Activated T-helper 1 cell treated with Interleukin-2 at 50 U/mL for 16 hours (primary cell): Measurements from ENCODE around the gene TMEM50A.
"Not testable (repeated sequence)": the region's sequence is repeated elsewhere in the genome, so short reads cannot be mapped to it uniquely, and the experiment has no call there.

ENCODE experiments used
- DNase-seq: peaks from one replicate; pipeline ENCODE4 v3.0.0-alpha.2; 2020; ENCODE audit warnings: low read depth

Gene TMEM50A

DNA sequence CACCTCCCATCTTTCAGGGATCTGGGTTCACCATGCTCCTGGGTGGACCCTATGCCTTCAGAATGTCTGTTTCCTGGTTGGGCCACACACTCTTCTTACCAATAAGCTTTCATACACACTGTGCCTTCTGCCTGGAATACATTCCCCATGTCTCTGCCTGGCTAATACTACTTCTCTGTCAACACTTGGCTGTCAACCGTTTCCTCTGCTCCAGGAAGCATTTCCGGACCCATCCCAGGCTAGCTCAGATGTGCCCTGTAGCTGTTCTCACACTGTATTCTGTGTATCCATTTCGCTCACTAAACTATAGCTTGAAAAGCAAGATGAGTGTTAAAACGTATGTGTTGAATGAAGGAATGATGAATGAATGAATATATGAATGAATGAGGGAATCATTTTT lies 49.0 kb downstream of the TMEM50A start:
- not testable (repeated sequence) for DNase-seq

DNA sequence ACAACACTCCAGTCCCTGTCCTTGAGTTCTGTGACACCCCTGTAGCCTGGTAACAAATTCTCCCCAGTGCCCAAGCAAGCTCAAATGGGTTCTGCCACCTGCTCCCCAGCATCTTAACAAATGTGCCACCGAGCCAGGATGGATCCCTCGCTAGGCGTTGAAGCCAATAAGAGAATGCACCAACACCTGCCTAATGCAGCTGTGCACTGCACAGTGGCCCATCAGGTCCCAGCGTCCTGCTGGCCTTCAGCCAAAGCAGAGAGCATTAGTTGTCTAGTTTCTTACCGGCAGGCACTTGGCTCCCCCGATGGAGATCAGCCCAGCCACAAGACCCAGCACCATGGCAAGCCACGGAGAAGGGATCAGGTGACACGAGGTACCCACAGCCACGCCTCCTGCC lies 50.6 kb downstream of the TMEM50A start:
- DNase-seq = not testable (repeated sequence)

- not testable (repeated sequence) for DNase-seq
Observed at GRCh38 chr1:25389721-25390120, 51.6 kb downstream of the TMEM50A start.

DNA sequence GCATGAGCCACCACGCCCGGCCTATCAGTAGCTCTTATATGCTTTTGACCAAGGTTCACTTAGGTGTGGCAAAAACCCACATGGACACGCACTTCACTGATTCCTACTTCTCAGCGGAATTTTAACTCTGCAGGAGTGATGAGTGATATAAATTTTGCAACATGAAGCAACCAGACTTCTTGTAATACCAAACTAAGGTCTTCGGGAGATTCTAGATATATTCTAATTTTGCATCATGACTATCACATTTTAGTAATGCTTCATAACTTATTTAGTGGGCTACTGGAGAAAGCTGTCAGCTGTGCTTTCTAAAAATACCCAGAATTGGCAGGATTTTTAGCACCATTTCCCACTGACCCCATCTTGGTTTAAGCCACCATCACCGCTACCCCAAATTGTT lies 54.7 kb downstream of the TMEM50A start:
- DNase-seq = no peak

DNA sequence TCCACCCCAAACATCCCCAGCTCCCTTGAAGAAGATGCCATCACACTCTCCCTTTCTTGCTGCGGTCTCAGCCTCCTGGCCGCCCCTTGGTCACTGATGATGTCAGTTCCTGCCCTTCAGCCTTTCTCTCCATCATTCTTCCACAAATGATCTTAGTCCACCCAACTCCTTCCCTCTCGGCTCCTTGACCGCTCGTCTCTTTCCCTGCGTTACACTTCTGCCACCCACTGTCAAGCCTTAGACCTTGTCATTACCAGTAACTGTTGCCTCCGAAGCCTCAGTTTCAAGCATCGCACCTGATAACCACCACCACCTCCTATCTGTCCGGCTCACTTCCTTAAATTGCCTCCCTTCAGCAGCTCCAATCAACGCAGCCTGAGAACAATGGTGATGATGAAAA lies 59.4 kb downstream of the TMEM50A start:
- DNase-seq = not testable (repeated sequence)

DNA sequence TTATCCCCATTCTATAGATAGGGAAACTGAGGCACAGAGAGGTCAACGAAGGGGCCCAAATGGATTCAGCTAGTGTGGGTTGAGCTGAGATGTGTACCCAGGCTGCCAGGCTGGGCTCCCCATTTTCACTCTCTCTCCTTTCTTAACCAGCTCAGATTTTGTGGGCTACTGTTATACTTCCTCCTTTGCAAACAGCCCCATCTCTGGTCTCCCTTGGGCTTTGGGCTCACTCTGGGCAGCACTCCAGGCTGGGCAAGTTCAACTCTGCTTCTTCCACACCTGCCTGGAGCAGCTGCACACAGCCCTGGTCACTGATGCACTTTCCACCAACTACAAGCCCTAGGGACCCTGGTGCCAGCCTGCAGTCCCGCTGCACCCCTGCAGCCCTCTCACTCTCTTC lies 59.9 kb downstream of the TMEM50A start:
- not testable (repeated sequence) for DNase-seq

DNA sequence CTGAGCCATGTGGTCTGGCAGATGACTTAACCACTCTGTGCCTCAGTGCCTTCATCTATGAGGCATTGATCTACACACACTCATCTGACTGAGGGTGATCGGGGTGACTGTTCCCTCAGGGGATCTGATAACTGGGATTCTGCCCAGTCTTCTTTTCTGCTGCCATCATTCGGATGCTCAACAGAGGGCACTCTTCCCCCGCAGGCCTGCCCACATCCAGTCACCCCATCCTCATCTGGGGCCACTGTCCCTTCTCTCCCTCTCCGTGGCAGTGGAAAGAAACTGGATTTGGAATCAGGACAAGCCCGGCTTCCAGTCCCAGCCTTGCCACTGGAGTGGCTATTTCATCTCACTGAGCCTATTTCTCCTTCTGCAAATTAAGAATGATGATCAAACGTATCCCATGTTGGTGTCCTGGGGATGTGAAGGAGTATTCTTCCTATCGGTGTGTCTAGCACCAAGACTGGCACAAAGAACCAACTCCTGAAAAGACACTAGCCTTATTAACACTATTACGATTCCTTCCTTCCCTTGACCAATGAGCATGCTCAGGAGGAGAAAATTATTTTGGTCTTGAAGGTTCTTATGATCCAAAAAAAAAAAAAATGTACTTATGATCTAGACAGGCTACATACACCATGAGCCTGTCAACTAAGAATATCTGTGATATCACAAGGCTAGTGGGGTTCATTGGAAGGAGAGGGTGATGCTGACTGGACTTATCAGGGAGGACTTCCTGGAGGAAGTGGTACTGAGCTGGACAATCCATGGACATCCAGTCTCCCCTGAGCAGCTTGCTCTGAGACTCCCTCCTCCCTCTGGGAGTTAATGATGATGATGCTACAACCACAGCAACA lies 65.0 kb downstream of the TMEM50A start:
- not testable (repeated sequence) for DNase-seq

DNA sequence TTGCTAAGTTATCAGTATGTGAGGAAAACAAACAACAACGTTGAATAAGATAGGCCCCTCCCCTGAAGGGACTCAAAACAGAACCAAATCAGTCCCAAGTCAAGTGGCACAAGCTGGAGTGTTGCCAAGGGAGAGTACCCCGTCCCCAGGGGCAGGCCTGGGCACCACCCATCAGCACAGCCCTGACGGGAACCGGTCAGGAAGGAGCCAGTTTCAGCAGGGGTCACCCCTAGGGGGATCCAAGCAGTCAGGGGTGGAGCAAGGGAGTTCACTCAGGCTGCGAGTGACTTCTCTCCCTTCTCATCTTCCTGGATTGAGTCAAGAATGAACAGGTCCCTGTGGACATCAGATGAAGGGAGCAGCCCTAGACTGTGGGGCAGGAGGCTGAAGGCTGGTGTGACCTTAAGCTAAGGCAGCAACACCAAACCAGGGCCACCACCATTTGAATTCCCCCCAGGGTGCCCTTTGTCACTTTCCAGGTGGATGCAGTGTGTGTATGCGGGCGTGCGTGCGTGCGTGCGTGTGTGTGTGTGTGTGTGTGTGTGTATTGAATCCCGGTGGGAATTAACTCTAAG lies 67.7 kb downstream of the TMEM50A start:
- DNase-seq = not testable (repeated sequence)

DNA sequence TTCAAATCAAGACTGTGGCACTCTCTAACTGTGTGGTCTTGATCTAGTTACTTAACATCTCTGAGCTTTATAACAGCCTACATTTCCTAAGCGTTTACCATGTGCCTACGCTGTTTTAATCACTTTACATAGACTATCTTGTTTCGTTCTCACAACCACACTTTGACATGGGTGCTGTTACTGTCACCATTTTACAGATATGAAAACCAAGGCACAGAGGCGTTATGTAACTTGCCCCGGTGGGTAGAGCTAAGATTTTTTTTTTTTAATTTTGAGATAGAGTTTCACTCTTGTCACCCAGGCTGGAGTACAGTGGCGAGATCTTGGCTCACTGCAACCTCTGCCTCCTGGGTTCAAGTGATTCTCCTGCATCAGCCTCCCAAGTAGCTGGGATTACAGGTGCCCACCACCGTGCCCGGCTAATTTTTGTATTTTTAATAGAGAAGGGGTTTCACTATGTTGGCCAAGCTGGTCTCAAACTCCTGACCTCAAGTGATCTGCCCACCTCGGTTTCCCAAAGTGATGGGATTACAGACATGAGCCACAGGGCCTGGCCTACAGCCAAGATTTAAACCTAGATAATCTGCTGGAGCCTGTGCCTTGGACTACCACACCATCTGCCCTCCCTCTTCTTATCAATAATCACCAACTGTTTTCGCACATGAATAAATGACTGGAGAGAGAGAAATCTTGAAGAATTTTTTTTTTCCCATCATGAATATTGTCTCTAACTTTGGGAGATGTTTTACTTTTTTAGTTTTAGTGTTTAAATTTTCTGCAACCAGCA lies 71.7 kb downstream of the TMEM50A start:
- not testable (repeated sequence) for DNase-seq
